HK-2 (cell line): Measurements from ENCODE around the gene IGDCC3.

Experiments
- DNase-seq: peaks from one replicate; pipeline ENCODE4 v3.0.0-alpha.2; 2018; ENCODE audit not compliant: unreplicated experiment

Gene IGDCC3

DNA sequence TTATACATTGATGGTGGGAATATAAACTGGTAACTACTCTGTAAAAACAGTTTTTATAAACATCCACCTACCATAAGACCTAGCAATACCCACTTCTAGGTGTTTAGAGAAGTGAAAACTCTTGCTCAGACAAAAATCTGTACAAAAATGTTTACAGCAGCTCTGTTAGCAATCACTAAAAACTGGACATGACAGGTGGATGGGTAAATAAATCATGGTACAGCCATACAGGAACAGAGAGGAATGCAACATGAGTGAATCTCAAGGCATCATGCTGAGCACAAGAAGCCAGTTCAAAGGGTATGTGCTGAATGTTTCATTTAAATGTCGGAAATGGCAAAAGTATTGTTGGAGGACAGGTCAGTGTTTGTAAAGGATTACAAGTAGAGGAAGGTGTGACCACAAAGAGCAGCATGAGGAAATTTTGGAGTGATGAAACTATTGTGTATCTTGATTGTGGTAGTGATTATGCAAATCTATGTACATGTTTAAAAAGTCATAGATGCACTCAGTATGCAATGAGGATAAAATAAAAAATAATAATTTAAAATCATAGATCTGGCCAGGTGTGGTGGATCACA is 84.8 kb downstream of the IGDCC3 start:
- DNase-seq = no peak

DNA sequence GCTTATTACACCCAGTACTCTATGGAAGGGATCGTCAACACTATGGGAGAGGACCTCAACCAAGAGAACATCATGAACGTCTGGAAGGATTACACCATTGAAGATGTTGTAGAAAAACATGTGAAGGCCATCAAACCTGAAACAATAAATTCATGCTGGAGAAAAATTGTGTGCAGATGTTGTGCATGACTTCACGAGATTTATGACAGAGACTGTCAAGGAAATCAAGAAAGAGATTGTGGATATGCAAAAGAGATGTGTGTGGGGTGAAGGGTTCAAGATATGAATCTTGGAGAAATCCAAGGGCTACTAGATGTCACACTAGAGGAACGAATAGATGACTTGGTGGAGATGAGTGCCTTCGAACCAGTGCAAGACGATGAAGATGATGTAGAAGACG is 87.6 kb downstream of the IGDCC3 start:
- no peak for DNase-seq

DNA sequence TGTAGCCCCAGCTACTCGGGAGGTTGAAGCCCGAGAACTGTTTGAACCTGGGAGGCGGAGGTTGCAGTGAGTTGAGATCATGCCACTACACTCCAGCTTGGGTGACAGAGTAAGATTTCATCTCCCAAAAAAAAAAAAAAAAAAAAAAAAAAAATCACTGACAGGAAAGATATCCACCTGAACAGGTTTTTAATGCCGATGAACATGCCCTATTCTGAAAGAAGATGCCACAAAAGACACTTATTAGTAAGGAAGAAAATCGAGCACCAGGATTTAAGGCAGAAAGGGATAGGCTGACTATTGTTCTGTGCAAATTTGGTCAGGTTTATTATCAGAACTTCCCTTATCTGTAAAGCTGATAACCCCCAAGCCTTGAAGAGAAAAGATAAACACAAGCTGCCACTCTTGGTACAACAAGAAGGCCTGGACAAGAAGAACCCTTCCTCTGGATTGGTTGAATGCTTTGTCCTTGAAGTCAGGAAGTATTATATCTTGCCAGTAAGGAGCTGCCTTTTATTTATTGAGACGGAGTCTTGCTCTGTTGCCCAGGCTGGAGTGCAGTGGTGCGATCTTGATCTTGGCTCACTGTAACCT is 88.4 kb downstream of the IGDCC3 start:
- no peak for DNase-seq

DNA sequence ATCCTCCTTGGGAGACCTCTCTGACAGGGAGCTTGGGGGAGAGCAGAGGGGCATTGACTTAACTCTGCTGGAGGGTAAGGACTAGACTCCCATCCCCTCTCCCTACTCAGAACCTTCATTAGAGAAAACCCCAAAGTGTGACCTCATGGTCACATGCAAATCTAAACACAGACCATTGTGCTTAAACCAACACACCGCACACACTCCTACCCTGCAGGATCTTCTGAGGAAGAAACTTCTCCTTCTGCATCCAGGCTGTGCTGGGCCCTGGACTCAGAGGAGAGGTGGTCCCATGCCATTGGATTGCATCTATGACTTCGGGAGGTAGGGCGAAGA is 90.3 kb downstream of the IGDCC3 start:
- no peak for DNase-seq

DNA sequence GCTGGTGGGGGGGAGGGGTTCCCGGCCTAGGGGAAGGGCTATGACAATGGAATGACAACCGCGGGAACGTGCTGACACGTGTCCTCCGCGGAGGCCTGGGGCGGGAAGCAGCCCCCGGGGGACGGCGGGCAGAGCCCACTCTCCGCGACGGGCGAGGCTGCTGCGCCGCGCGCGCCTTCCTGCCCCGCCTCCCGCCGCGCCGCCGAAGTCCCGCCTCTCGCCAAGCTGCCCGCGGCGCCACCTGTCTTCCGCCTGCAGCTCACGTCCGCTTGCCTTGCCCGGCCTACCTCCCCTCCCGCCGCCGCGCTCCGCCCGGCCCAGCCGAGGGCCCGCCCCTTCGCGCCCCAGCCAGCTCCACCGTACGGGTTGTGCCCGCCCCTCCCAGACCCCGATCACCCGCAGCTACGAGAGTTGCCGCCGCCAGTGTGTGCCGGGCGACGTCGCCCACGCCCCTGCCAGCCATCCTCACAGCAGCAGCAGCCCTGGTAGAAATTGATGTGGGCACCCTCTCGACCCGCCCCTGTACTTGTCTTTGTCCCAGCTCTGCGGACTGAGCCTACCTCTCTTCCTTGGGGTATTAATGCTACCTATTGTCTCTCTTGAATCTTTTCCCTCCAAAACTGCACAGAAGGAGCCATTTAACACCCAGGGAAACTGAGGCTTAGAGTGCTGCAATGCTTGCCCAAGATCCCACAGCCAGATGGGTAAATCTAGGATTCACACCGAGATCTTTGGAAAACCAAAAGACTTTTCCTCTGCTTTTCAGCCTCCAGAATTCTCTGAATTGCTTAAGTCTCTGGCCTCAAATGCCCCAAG is 90.9 kb downstream of the IGDCC3 start, which contains the start of gene PARP16:
PARP16 (minus strand) TSS at position 180 of the 816 bp plus-strand sequence. CDS start 457 bp downstream, outside the sequence.
- DNase-seq = peak; percentile 86

DNA sequence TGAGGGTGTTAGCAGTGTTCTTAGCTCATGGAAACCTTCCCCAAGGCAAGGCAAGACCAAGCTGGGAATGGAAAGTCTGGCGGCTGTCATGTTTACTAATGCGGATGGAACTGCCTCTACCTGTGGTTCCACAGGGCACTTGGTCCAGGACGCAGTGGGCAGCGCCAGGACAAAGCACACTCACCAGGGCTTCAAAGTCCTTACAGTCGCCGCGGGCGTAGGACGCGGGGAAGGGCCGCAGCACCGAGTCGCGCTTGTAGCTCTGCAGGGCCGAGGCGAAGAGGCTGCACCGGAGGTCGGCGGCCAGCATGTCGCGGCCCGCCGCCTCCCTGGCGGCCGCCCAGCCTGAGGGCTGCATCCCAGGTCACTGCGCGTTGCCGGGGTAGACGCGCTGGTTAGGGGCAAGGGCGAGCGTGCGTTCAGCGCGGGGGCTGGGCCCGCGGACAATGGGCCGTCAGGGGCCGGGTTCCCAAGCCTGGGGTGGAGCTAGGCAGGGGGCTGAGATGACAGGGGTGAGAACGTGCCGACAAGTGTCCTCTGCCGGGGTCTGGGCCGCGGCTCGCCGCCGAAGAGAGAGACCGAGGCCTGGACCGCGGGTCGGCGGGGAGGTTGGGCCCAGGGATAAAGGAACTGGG is 91.6 kb downstream of the IGDCC3 start:
- peak; percentile 56 for DNase-seq

DNA sequence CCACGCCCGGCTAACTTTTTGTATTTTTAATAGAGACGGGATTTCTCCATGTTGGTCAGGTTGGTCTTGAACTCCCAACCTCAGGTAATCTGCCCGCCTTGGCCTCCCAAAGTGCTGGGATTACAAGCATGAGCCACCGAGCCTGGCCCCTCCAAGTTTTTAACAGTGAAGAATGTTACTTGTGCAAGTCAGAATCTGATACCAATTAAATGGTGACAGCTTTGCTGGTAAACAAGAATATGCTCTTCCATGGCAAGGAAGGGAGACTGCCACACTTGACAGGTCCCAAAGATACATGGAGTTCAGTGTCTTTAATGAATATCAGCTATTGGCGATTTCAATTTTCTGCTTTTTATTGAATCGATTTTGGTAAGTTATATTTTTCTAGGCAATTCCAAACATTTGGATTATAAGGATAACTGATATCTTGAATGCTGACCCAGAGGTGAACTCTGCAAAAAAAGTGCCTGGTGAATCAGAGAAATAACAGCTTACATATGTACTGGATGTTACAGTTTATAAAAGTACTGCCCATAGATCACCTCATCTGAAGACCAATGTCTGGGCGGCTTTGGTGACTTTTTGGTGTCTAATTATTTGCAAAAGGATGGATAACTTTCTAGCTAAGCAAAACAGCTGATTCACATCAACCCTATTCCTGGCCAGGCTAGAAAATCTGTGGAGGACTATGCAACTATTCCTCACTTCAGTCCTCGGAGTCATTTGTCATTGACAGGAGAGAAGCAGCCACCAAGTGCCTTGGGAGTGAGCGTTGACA is 92.3 kb downstream of the IGDCC3 start:
- DNase-seq = no peak

DNA sequence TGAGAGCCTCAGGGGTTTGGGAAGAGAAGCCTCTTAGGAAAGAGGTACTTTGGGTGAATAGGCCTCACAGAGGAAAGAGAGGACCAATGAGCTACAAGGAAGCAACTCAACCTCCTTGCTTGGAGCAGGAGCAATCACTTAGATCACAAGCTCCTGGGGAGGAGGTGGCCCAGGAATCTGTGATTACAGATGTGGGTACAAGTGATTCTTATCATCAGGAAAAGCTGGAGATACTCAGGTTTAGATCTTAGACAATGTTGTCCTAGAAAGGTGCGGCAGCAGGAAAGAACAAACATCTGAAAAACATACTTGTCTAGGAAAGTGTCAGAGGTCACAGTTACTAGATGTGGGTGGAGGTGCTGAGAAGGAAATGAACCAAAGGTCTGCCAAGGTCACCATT is 99.3 kb downstream of the IGDCC3 start:
- DNase-seq = no peak
